Activated naive CD4-positive, alpha-beta T cell treated with anti-CD3 and anti-CD28 coated beads, Interleukin-2, amount 10 ng/mL, durations not matched to agents 7 days and 5 days (primary cell): ENCODE data around the gene RREB1.

Source experiments
- CTCF ChIA-PET: fragments of 350-600 bp; sonication (Branson Sonifier 250); formaldehyde crosslinking; loops from one replicate; lab custom pipeline; 2021; ENCODE audit warnings: antibody characterized with exemption; lab: Charles Lee
- DNase-seq: peaks from one replicate; pipeline ENCODE4 v3.0.0-alpha.2; 2020
- H3K27ac Mint-ChIP-seq: one replicate; pipeline ENCODE4 v1.8.0; 2021; ENCODE audit warnings: mild to moderate bottlenecking, moderate library complexity, mixed read lengths
- H3K27me3 Mint-ChIP-seq: one replicate; pipeline ENCODE4 v1.8.0; 2021; ENCODE audit warnings: mild to moderate bottlenecking, mixed read lengths
- H3K36me3 Mint-ChIP-seq: one replicate; pipeline ENCODE4 v1.8.0; 2021; ENCODE audit warnings: mixed read lengths
- H3K4me1 Mint-ChIP-seq: one replicate; pipeline ENCODE4 v1.8.0; 2021; ENCODE audit warnings: mixed read lengths
- H3K4me3 Mint-ChIP-seq: one replicate; pipeline ENCODE4 v1.8.0; 2021; ENCODE audit warnings: mild to moderate bottlenecking, moderate library complexity, mixed read lengths
- H3K9me3 Mint-ChIP-seq: one replicate; pipeline ENCODE4 v1.8.0; 2021; ENCODE audit warnings: mixed read lengths

Gene RREB1

DNA sequence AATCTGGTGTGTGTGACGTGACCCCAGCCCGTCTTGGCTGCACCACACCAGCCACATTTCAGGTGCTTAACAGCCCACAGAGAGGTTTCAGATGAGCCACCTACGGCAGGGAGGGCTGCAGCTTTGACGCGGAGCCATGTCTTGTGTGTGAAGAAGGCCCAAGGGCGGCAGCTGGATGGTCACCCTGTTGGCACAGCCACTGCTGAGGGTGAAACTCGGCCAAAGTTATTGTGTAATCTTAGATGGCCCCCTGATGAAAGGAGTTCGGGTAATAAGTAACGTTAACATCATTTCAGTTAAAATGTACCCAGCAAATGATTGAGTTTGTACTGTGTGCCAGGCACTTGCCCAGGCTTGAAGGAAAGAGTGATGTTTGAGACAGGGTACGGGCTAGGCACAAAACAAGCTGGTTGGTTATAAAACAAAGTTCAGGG is 108.1 kb downstream of the RREB1 start:
- Mint-ChIP-seq H3K27me3 (no peaks in the 10 kb centered on the region), H3K36me3 (peaks cover 44% of the 10 kb centered on the region), H3K4me1 (no peaks in the 10 kb centered on the region), H3K9me3 (no peaks in the 10 kb centered on the region), H3K27ac (no peak overlapping the region), H3K4me3 (no peak overlapping the region)
- CTCF ChIA-PET, result no interaction called here
- DNase-seq, result no peak

DNA sequence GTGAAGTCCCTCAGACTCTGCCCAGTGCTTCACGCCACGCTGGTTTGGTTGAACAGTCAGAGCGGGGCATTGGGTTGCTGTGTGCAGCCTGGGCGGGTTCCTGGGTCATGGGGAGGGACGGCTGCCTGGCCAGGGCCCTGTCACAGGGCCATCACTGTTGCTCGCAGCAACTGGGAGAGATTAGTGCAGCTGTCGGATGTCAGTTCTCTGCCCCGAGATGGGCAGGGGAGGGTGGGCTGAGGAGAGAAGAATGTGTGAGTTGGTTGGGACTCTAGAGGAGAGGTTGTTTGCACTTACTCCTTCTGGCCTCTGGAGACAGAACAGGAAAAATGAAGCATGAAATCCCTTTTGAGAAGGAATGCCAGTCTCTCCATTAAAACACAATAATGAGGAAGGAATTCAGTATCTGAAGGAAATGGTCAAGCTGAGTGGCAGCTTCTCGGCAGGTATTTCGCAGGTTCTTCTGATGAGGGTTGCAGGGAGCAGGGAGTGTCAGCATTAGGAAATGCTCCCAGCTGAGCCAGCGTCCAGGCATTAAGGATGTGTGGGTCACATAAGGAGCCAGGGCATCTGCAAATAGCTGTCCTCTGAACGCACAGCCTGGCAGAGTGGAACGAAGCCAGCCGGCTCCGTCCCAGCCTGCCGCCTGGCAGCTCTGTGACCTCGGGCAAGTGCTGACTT is 109.3 kb downstream of the RREB1 start:
- Mint-ChIP-seq H3K9me3 (no peaks in the 10 kb centered on the region), H3K4me3 (no peak overlapping the region), H3K4me1 (no peaks in the 10 kb centered on the region), H3K27ac (no peak overlapping the region), H3K27me3 (no peaks in the 10 kb centered on the region), H3K36me3 (peaks cover 44% of the 10 kb centered on the region)
- CTCF ChIA-PET, result interaction anchor here (0.6 to 1.5 kb wide), 2 partner anchors 22 to 55 kb away, joined by 3 to 5 read pairs; no protein-coding TSS in a partner anchor
- no peak for DNase-seq

DNA sequence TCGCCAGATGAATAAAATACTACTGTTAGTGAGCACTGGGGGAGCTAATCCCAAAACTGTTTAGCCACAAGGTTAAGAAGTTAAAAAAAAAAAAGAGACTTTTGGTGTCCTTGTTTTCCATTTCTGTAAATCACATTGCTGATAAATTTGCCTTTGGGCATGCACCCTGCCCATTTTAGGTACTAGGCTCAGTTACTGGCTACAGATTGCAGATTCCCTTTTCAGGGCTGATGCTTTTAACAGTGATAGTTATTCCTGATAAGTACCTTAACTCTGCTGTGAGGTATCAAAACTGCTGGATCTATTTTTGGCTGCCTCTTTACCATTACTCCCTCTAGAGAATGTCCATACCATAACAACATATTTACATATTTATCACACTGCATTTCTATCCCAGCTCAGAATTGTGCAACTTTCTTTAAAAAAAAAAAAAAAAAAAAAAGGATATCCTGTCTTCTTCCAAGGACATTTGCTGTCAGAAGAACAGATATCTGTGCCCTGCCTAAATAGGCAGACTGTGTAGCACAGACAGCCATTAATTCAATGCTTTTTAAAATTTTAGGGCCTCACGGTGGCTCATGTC is 110.7 kb downstream of the RREB1 start:
- Mint-ChIP-seq H3K9me3 (no peaks in the 10 kb centered on the region), H3K36me3 (peaks cover 42% of the 10 kb centered on the region), H3K27me3 (no peaks in the 10 kb centered on the region), H3K4me1 (no peaks in the 10 kb centered on the region), H3K4me3 (no peak overlapping the region), H3K27ac (no peak overlapping the region)
- no peak for DNase-seq
- CTCF ChIA-PET, result interaction anchor here (0.6 kb wide), 1 partner anchor 66 kb away, joined by 3 read pairs; no protein-coding TSS in a partner anchor

DNA sequence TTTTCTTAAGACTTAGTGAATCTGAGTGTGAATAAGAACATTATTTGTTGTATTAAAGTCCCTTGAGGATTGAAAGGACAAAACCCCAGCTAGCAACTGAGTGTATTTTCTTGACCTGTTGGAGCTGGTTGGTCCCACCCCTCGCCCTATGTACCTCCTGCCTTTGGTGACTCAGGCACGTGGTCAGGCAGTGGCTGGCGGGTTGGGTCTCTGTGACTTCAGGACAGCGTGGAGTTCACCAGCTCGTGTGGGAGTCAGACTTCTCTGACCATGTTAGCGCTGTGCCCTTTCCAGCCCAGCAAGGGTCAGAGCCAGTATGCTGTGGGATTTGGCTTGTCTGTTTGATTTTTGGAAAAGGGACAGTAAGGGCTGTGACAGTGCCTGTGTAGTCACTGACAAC is 111.5 kb downstream of the RREB1 start:
- peaks cover 39% of the 10 kb centered on the region for H3K36me3 Mint-ChIP-seq
- CTCF ChIA-PET, result no interaction called here
- no peaks in the 10 kb centered on the region for H3K9me3 Mint-ChIP-seq
- H3K27ac Mint-ChIP-seq, result no peak overlapping the region
- DNase-seq, result no peak
- H3K27me3 Mint-ChIP-seq, result no peaks in the 10 kb centered on the region
- H3K4me1 Mint-ChIP-seq, result no peaks in the 10 kb centered on the region
- no peak overlapping the region for H3K4me3 Mint-ChIP-seq

GRCh38 chr6:7222197-7222596 is 114.4 kb downstream of the RREB1 start:
- peaks cover 36% of the 10 kb centered on the region for H3K36me3 Mint-ChIP-seq

GRCh38 chr6:7224731-7225130 is 117.0 kb downstream of the RREB1 start:
- Mint-ChIP-seq H3K4me3 (no peak overlapping the region), H3K4me1 (no peaks in the 10 kb centered on the region), H3K27me3 (no peaks in the 10 kb centered on the region), H3K36me3 (peaks cover 47% of the 10 kb centered on the region), H3K9me3 (no peaks in the 10 kb centered on the region), H3K27ac (no peak overlapping the region)
- CTCF ChIA-PET, result interaction anchor here (2.2 kb wide), 1 partner anchor 14 kb away, joined by 9 read pairs; no protein-coding TSS in a partner anchor
- no peak for DNase-seq

More at GRCh38 chr6:7222197-7222596, 114.4 kb downstream of the RREB1 start:
- H3K4me3 Mint-ChIP-seq, result no peak overlapping the region
- no peak for DNase-seq
- CTCF ChIA-PET, result no interaction called here
- no peaks in the 10 kb centered on the region for H3K27me3 Mint-ChIP-seq
- no peaks in the 10 kb centered on the region for H3K4me1 Mint-ChIP-seq
- H3K9me3 Mint-ChIP-seq, result no peaks in the 10 kb centered on the region
- no peak overlapping the region for H3K27ac Mint-ChIP-seq

GRCh38 chr6:7228662-7229375 is 121.1 kb downstream of the RREB1 start:
- H3K9me3 Mint-ChIP-seq, result no peaks in the 10 kb centered on the region
- no peaks in the 10 kb centered on the region for H3K27me3 Mint-ChIP-seq
- no peak for DNase-seq
- CTCF ChIA-PET, result interaction anchor here (0.6 kb wide), 1 partner anchor 551 kb away, joined by 3 read pairs; no protein-coding TSS in a partner anchor
- H3K36me3 Mint-ChIP-seq, result peaks cover 48% of the 10 kb centered on the region
- H3K27ac Mint-ChIP-seq, result no peak overlapping the region
- no peak overlapping the region for H3K4me3 Mint-ChIP-seq
- H3K4me1 Mint-ChIP-seq, result peaks cover 10% of the 10 kb centered on the region

DNA sequence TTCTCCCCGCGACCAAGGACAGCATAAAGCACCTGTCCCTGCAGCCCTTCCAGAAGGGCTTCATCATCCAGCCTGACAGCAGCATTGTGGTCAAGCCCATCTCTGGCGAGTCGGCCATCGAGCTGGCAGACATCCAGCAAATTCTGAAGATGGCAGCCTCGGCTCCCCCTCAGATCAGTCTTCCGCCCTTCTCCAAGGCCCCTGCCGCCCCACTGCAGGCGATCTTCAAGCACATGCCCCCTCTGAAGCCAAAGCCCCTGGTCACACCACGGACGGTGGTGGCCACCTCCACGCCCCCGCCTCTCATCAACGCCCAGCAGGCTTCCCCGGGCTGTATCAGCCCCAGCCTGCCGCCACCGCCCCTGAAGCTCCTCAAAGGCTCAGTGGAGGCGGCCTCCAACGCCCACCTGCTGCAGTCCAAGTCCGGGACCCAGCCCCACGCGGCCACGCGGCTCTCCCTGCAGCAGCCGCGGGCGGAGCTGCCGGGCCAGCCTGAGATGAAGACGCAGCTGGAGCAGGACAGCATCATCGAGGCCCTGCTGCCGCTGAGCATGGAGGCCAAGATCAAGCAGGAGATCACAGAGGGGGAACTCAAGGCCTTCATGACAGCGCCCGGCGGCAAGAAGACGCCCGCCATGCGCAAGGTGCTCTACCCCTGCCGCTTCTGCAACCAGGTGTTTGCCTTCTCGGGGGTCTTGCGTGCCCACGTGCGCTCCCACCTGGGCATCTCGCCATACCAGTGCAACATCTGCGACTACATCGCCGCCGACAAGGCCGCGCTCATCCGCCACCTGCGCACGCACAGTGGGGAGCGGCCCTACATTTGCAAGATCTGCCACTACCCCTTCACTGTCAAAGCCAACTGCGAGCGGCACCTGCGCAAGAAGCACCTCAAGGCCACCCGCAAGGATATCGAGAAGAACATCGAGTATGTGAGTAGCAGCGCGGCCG is 121.9 kb downstream of the RREB1 start:
- no peak for DNase-seq
- Mint-ChIP-seq H3K36me3 (peaks cover 49% of the 10 kb centered on the region), H3K27me3 (no peaks in the 10 kb centered on the region), H3K4me1 (peaks cover 12% of the 10 kb centered on the region), H3K27ac (no peak overlapping the region), H3K9me3 (no peaks in the 10 kb centered on the region), H3K4me3 (no peak overlapping the region)
- CTCF ChIA-PET, result interaction anchor here (0.6 kb wide), 1 partner anchor 552 kb away, joined by 3 read pairs; no protein-coding TSS in a partner anchor

DNA sequence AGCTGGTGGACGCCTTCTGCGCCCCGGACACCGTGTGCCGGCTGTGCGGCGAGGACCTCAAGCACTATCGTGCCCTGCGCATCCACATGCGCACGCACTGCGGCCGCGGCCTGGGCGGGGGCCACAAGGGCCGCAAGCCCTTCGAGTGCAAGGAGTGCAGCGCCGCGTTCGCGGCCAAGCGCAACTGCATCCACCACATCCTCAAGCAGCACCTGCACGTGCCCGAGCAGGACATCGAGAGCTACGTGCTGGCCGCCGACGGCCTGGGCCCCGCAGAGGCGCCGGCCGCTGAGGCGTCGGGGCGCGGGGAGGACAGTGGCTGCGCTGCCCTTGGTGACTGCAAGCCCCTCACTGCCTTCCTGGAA is 122.5 kb downstream of the RREB1 start:
- H3K36me3 Mint-ChIP-seq, result peaks cover 49% of the 10 kb centered on the region
- CTCF ChIA-PET, result no interaction called here

GRCh38 chr6:7230956-7231713 is 123.4 kb downstream of the RREB1 start:
- Mint-ChIP-seq H3K9me3 (no peaks in the 10 kb centered on the region), H3K4me3 (no peak overlapping the region), H3K36me3 (peaks cover 48% of the 10 kb centered on the region), H3K27ac (no peak overlapping the region), H3K4me1 (peaks cover 12% of the 10 kb centered on the region), H3K27me3 (no peaks in the 10 kb centered on the region)
- DNase-seq, result no peak
- CTCF ChIA-PET, result interaction anchor here (1.1 kb wide), 1 partner anchor 13 kb away, joined by 5 read pairs; no protein-coding TSS in a partner anchor

More for the DNA sequence above, 122.5 kb downstream of the RREB1 start:
- no peaks in the 10 kb centered on the region for H3K27me3 Mint-ChIP-seq
- no peak overlapping the region for H3K27ac Mint-ChIP-seq
- no peak for DNase-seq
- no peaks in the 10 kb centered on the region for H3K9me3 Mint-ChIP-seq
- peaks cover 12% of the 10 kb centered on the region for H3K4me1 Mint-ChIP-seq
- no peak overlapping the region for H3K4me3 Mint-ChIP-seq

GRCh38 chr6:7232351-7232750 is 124.6 kb downstream of the RREB1 start:
- H3K4me3 Mint-ChIP-seq, result no peak overlapping the region
- DNase-seq, result no peak
- peaks cover 12% of the 10 kb centered on the region for H3K4me1 Mint-ChIP-seq
- no peaks in the 10 kb centered on the region for H3K27me3 Mint-ChIP-seq
- no peak overlapping the region for H3K27ac Mint-ChIP-seq
- peaks cover 41% of the 10 kb centered on the region for H3K36me3 Mint-ChIP-seq
- CTCF ChIA-PET, result interaction anchor here (0.6 to 1.1 kb wide), 3 partner anchors 11 to 178 kb away, joined by 3 to 5 read pairs (median 4); no protein-coding TSS in a partner anchor
- no peaks in the 10 kb centered on the region for H3K9me3 Mint-ChIP-seq

DNA sequence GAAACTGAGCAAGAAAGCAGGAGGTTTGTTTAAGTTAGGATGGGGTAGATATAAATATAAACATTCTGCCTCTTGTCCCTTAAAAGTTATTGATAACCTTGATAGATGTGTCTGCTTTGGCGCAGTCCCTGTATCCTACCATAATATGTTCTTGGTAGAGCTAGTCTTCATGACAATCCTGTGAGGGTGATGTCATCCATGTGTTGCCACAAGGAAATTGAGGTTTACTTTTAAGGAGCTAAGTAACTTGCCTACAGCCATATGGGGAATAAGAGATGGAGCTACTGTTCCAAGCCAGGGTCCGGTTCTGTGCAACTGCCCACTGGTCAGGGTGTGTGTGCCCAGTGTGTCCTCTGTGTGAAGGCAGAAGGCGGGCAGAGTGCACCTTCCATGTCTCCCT is 126.8 kb downstream of the RREB1 start:
- H3K4me3 Mint-ChIP-seq, result no peak overlapping the region
- DNase-seq, result no peak
- CTCF ChIA-PET, result interaction anchor here (1.1 to 1.4 kb wide), 2 partner anchors 9 to 557 kb away, joined by 5 to 6 read pairs; no protein-coding TSS in a partner anchor
- H3K9me3 Mint-ChIP-seq, result no peaks in the 10 kb centered on the region
- H3K4me1 Mint-ChIP-seq, result peaks cover 16% of the 10 kb centered on the region
- peaks cover 34% of the 10 kb centered on the region for H3K36me3 Mint-ChIP-seq
- no peaks in the 10 kb centered on the region for H3K27me3 Mint-ChIP-seq
- no peak overlapping the region for H3K27ac Mint-ChIP-seq
